A549 (cell line): ENCODE measurements around the gene SUN1. TPM values are rescaled to one million over a fixed set of nuclear protein-coding genes. Genes with fewer than 3 reads are reported as not detected.
"Not testable (repeated sequence)": the region's sequence is repeated elsewhere in the genome, so short reads cannot be mapped to it uniquely, and the experiment has no call there.

Experiments used
- ATAC-seq, 2 experiments: fragments of 200-7000 bp in 1 of 2; fragments of >200 bp in 1 of 2; cut with Nextera tagmentation in 1 of 2; cut with Tn5 transposase in 1 of 2; 3 replicates each; pipeline versions ENCODE4 v1.8.0 to v1.9.1; 2018 to 2020; ENCODE audit warnings: mild to moderate bottlenecking in 1 of 2, moderate library complexity in 1 of 2
- CTCF ChIA-PET: fragments of 300-600 bp; sonication (Branson Sonifier 250); formaldehyde crosslinking; extraction: SDS; loops from one replicate; lab custom pipeline; 2021; ENCODE audit warnings: antibody characterized with exemption, inconsistent platforms; lab: Yijun Ruan, JAX
- POLR2A ChIA-PET: fragments of 350-600 bp; formaldehyde crosslinking; extraction: SDS; loops from one replicate; lab custom pipeline; 2021; ENCODE audit warnings: antibody characterized with exemption, inconsistent platforms; lab: Yijun Ruan, JAX
- DNase-seq, 2 experiments: peaks; one replicate each; pipeline versions ENCODE4 v3.0.0 to v3.0.0-alpha.2; 2011 to 2016; ENCODE audit warnings: low read depth in 1 of 2, low spot score in 1 of 2
- FAIRE-seq: peaks from 2 replicates; lab custom pipeline; 2011; peaks lifted over from hg19 to GRCh38; lab: Jason Lieb, UNC
- H3K27ac ChIP-seq, 2 experiments: fragments of >200 bp; sonication (Bioruptor Twin); formaldehyde crosslinking; 3 replicates each; pipeline ENCODE4 v1.5.1; 2016 to 2017
- H3K4me1 ChIP-seq: fragments of >200 bp; sonication (Bioruptor Twin); formaldehyde crosslinking; 3 replicates; pipeline ENCODE4 v1.6.1; 2016
- H3K4me2 ChIP-seq: fragments of >200 bp; sonication (Bioruptor Twin); formaldehyde crosslinking; 3 replicates; pipeline ENCODE4 v1.6.1; 2016
- H3K4me3 ChIP-seq: fragments of >200 bp; sonication (Bioruptor Twin); formaldehyde crosslinking; 3 replicates; pipeline ENCODE4 v1.5.1; 2016
- H3K9me3 ChIP-seq: fragments of >200 bp; sonication (Bioruptor Twin); formaldehyde crosslinking; 3 replicates; pipeline ENCODE4 v1.6.1; 2016
- ATOH8 ChIP-seq: fragments of 250-450 bp; sonication (Bioruptor Pico); IDR thresholded peaks from 2 replicates; pipeline ENCODE4 v1.5.0; 2020; ENCODE audit warnings: low read depth, mild to moderate bottlenecking, moderate library complexity
- CBX2 ChIP-seq: fragments of 200-600 bp; sonication (generic); IDR thresholded peaks from 2 replicates; pipeline ENCODE4 v1.6.1; 2016; ENCODE audit warnings: low read depth, mild to moderate bottlenecking, borderline replicate concordance
- EHF ChIP-seq: fragments of 250-450 bp; sonication (Bioruptor Pico); IDR thresholded peaks from 2 replicates; pipeline ENCODE4 v1.5.0; 2020; ENCODE audit warnings: mild to moderate bottlenecking
- FOXS1 ChIP-seq: fragments of 250-450 bp; sonication (Bioruptor Pico); IDR thresholded peaks from 2 replicates; pipeline ENCODE4 v1.5.0; 2020; ENCODE audit warnings: mild to moderate bottlenecking, moderate library complexity
- GATA3 ChIP-seq: IDR thresholded peaks from 2 replicates; pipeline ENCODE4 v1.6.1; 2012; ENCODE audit warnings: borderline replicate concordance
- HMGXB4 ChIP-seq: fragments of 250-450 bp; sonication (Bioruptor Pico); IDR thresholded peaks from 2 replicates; pipeline ENCODE4 v1.5.0; 2021; ENCODE audit warnings: mild to moderate bottlenecking, moderate library complexity, borderline replicate concordance
- HOXB13 ChIP-seq: fragments of 250-450 bp; sonication (Bioruptor Pico); IDR thresholded peaks from 2 replicates; pipeline ENCODE4 v1.5.0; 2020; ENCODE audit warnings: low read depth, mild to moderate bottlenecking, moderate library complexity
- KDM5A ChIP-seq: fragments of 200-600 bp; sonication (generic); IDR thresholded peaks from 2 replicates; pipeline ENCODE4 v1.6.1; 2016; ENCODE audit warnings: antibody characterized with exemption, mild to moderate bottlenecking
- MAFK ChIP-seq: fragments of 450-650 bp; IDR thresholded peaks from 2 replicates; pipeline ENCODE4 v1.6.1; 2014; ENCODE audit not compliant: partially characterized antibody
- MAZ ChIP-seq: fragments of 150-350 bp; IDR thresholded peaks from 2 replicates; pipeline ENCODE4 v1.6.1; 2014; ENCODE audit warnings: antibody characterized with exemption, low read depth, low read length, borderline replicate concordance
- REST ChIP-seq: fragments of 200-600 bp; sonication (generic); IDR thresholded peaks from 2 replicates; pipeline ENCODE4 v1.6.1; 2016; ENCODE audit warnings: antibody characterized with exemption, mild to moderate bottlenecking, moderate library complexity
- RFX5 ChIP-seq: fragments of 450-650 bp; IDR thresholded peaks from 2 replicates; pipeline ENCODE4 v1.7.1; 2014; ENCODE audit warnings: antibody characterized with exemption, mild to moderate bottlenecking, moderate library complexity
- SREBF2 ChIP-seq: fragments of 450-650 bp; IDR thresholded peaks from 2 replicates; pipeline ENCODE4 v1.6.1; 2014; ENCODE audit warnings: mild to moderate bottlenecking, moderate library complexity
- TFCP2L1 ChIP-seq: fragments of 250-450 bp; sonication (Bioruptor Pico); IDR thresholded peaks from 2 replicates; pipeline ENCODE4 v1.5.0; 2021; ENCODE audit warnings: mild to moderate bottlenecking
- WGBS: methylation state at CpG from one replicate; pipeline ENCODE4 v1.1.6; 2017; ENCODE audit errors: missing lambda C conversion rate; 5-methylcytosine and 5-hydroxymethylcytosine counted together
- polyA plus RNA-seq, 4 experiments: library from polyadenylated mRNA; depleted of rRNA in 3 of 4; stranded (reverse); fragments of >200 nt; fragmentation: RNase III in 1 of 4; extraction: RNeasy Plus Mini Kit Qiagen cat#74134 plus additional on column Dnase treatment in 1 of 4; gene quantifications; 2 replicates in 3 of 4; 3 replicates in 1 of 4; pipeline ENCODE4 v1.2.3, GENCODE V29; 2011 to 2017
- TF ChIP-seq, protein P1 (sequence below): fragments of >200 bp; sonication (Bioruptor Twin); formaldehyde crosslinking; IDR thresholded peaks from 3 replicates; pipeline ENCODE4 v1.5.1; 2016
- TF ChIP-seq, protein P2 (sequence below): fragments of >200 bp; sonication (Bioruptor Twin); formaldehyde crosslinking; IDR thresholded peaks from 3 replicates; pipeline ENCODE4 v1.6.1; 2016
- TF ChIP-seq, protein P3 (sequence below): IDR thresholded peaks from 2 replicates; pipeline ENCODE4 v1.6.1; 2012

Gene SUN1
- polyA plus RNA-seq, 2 of the 4 experiments (the other 2 are of a cell fraction), result 60.7 to 130 TPM

GRCh38 chr7:794671-795329, 37.5 kb upstream of the SUN1 start:
- Histone ChIP-seq H3K4me2 (no peak overlapping the region), H3K9me3 (no peaks in the 10 kb centered on the region), H3K27ac (no peak overlapping the region), H3K4me3 (no peak overlapping the region), H3K4me1 (no peaks in the 10 kb centered on the region)
- 91% methylated on average over 13 of the region's 31 CpGs for WGBS
- ChIA-PET POLR2A (no interaction called here), CTCF (no interaction called here)
- ATAC-seq (no peak), DNase-seq (no peak), FAIRE-seq (no peak)
- TF ChIP-seq FOXS1, result no peak
- TF ChIP-seq CBX2, result no peak
- TF ChIP-seq, protein P1, sequence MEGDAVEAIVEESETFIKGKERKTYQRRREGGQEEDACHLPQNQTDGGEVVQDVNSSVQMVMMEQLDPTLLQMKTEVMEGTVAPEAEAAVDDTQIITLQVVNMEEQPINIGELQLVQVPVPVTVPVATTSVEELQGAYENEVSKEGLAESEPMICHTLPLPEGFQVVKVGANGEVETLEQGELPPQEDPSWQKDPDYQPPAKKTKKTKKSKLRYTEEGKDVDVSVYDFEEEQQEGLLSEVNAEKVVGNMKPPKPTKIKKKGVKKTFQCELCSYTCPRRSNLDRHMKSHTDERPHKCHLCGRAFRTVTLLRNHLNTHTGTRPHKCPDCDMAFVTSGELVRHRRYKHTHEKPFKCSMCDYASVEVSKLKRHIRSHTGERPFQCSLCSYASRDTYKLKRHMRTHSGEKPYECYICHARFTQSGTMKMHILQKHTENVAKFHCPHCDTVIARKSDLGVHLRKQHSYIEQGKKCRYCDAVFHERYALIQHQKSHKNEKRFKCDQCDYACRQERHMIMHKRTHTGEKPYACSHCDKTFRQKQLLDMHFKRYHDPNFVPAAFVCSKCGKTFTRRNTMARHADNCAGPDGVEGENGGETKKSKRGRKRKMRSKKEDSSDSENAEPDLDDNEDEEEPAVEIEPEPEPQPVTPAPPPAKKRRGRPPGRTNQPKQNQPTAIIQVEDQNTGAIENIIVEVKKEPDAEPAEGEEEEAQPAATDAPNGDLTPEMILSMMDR, result no peak
- TF ChIP-seq REST, result no peak
- TF ChIP-seq RFX5, result no peak
- TF ChIP-seq KDM5A, result no peak
- TF ChIP-seq, protein P2, sequence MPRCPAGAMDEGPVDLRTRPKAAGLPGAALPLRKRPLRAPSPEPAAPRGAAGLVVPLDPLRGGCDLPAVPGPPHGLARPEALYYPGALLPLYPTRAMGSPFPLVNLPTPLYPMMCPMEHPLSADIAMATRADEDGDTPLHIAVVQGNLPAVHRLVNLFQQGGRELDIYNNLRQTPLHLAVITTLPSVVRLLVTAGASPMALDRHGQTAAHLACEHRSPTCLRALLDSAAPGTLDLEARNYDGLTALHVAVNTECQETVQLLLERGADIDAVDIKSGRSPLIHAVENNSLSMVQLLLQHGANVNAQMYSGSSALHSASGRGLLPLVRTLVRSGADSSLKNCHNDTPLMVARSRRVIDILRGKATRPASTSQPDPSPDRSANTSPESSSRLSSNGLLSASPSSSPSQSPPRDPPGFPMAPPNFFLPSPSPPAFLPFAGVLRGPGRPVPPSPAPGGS, result no peak
- no peak for TF ChIP-seq MAFK
- TF ChIP-seq ATOH8 (CRISPR knock-in tag), result no peak
- no peak for TF ChIP-seq SREBF2
- no peak for TF ChIP-seq EHF (CRISPR knock-in tag)
- TF ChIP-seq MAZ, result no peak
- no peak for TF ChIP-seq HOXB13 (CRISPR knock-in tag)
- TF ChIP-seq, protein P3, sequence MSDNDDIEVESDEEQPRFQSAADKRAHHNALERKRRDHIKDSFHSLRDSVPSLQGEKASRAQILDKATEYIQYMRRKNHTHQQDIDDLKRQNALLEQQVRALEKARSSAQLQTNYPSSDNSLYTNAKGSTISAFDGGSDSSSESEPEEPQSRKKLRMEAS, result no peak
- TF ChIP-seq HMGXB4 (CRISPR knock-in tag), result no peak
- TF ChIP-seq GATA3, result no peak
- no peak for TF ChIP-seq TFCP2L1 (CRISPR knock-in tag)

GRCh38 chr7:796434-797169, 35.7 kb upstream of the SUN1 start:
- H3K4me2 ChIP-seq, H3K4me1 ChIP-seq, H3K4me3 ChIP-seq, POLR2A ChIA-PET, H3K27ac ChIP-seq, ATAC-seq, FAIRE-seq, DNase-seq, H3K9me3 ChIP-seq: not testable (repeated sequence)
- WGBS, result 91% methylated on average over 7 of the region's 10 CpGs
- CTCF ChIA-PET, result interaction anchor here (1.2 to 1.4 kb wide), 2 partner anchors 42 to 77 kb away, joined by 3 read pairs; no protein-coding TSS in a partner anchor
